ENCODE results near the gene DPH1. TPM values are rescaled to one million over a fixed set of nuclear protein-coding genes. Genes with fewer than 3 reads are reported as not detected.

Gene DPH1
- total RNA-seq, 1 donor: 47.5 TPM

- H3K4me3 ChIP-seq (ENCODE audit: low read length): no peak overlapping the region
- H3K9me3 ChIP-seq (ENCODE audit: low read depth, low read length): no peaks in the 10 kb centered on the region
- H3K27me3 ChIP-seq (ENCODE audit: insufficient read depth, low read length): peaks cover 2% of the 10 kb centered on the region
- no peaks in the 10 kb centered on the region for H3K4me1 ChIP-seq (ENCODE audit: insufficient read depth, low read length)
These were observed 12.5 kb upstream of the DPH1 start for GRCh38 chr17:2017274-2017941.

GRCh38 chr17:2018716-2019510, 11.0 kb upstream of the DPH1 start:
- Histone ChIP-seq H3K9me3 (ENCODE audit: low read depth, low read length) (no peaks in the 10 kb centered on the region), H3K4me1 (ENCODE audit: insufficient read depth, low read length) (peaks cover 12% of the 10 kb centered on the region), H3K4me3 (ENCODE audit: low read length) (no peak overlapping the region), H3K27me3 (ENCODE audit: insufficient read depth, low read length) (peaks cover 11% of the 10 kb centered on the region)

DNA sequence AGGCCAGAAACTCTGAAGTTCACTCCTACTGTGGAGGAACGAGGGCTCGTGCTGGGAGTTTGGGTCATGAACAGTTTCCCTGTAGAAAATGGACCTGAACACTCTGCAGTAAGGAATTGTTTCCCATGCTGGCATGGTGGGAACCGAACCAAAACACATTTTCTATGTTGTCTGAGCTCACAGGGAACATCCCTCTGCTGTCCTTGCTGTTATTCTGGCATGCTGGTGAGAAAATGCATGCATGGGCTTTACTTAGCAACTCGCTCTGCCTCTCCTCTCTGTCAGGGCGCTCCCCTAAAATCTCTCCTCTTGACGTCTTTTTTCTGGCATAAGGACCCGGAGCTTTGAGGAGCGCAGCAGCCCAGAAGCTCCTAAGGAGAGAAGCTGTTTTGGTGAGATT, 10.2 kb upstream of the DPH1 start:
- peaks cover 18% of the 10 kb centered on the region for H3K27me3 ChIP-seq (ENCODE audit: insufficient read depth, low read length)

GRCh38 chr17:2020721-2021120, 9.2 kb upstream of the DPH1 start:
- no peak overlapping the region for H3K4me3 ChIP-seq (ENCODE audit: low read length)
- H3K27me3 ChIP-seq (ENCODE audit: insufficient read depth, low read length): peaks cover 23% of the 10 kb centered on the region
- no peaks in the 10 kb centered on the region for H3K9me3 ChIP-seq (ENCODE audit: low read depth, low read length)
- peaks cover 29% of the 10 kb centered on the region for H3K4me1 ChIP-seq (ENCODE audit: insufficient read depth, low read length)

More for the DNA sequence above, 10.2 kb upstream of the DPH1 start:
- Histone ChIP-seq H3K4me1 (ENCODE audit: insufficient read depth, low read length) (peaks cover 20% of the 10 kb centered on the region), H3K4me3 (ENCODE audit: low read length) (no peak overlapping the region), H3K9me3 (ENCODE audit: low read depth, low read length) (no peaks in the 10 kb centered on the region)

DNA sequence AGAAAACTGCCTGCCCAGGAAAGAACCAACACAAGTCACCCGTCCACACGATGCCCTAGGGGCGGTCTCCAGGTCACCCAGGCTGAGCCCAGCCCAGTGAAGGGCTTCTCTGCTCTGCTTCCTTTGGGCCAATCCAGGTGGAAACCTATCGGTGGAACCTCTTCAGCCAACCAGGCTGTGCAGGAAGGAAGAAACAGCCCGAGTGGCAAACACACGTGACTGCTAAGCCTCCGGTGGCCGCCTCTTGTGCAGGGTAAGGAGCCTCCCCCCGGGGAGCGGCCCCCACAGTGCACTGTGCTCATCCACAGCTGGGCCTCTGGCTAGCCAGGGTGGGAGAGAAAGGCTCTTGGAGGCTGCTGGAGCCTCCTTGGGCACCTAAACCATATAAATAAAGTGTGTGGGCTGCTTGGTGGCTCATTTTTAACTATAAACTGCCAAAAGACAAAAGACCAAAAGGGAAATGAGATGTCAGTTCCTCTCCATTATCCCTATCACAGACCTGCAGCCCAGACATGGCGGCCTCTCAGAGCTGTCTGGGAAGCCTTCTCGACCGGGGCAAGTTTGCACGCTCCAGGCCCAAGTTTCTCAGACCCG, 7.2 kb upstream of the DPH1 start:
- no peak overlapping the region for H3K4me3 ChIP-seq (ENCODE audit: low read length)
- peaks cover 34% of the 10 kb centered on the region for H3K4me1 ChIP-seq (ENCODE audit: insufficient read depth, low read length)
- no peaks in the 10 kb centered on the region for H3K9me3 ChIP-seq (ENCODE audit: low read depth, low read length)
- peaks cover 39% of the 10 kb centered on the region for H3K27me3 ChIP-seq (ENCODE audit: insufficient read depth, low read length)

- no peaks in the 10 kb centered on the region for H3K9me3 ChIP-seq (ENCODE audit: low read depth, low read length)
- H3K4me1 ChIP-seq (ENCODE audit: insufficient read depth, low read length): peaks cover 34% of the 10 kb centered on the region
- peaks cover 41% of the 10 kb centered on the region for H3K27me3 ChIP-seq (ENCODE audit: insufficient read depth, low read length)
- no peak overlapping the region for H3K4me3 ChIP-seq (ENCODE audit: low read length)
These were observed 6.7 kb upstream of the DPH1 start for GRCh38 chr17:2023256-2023655.

DNA sequence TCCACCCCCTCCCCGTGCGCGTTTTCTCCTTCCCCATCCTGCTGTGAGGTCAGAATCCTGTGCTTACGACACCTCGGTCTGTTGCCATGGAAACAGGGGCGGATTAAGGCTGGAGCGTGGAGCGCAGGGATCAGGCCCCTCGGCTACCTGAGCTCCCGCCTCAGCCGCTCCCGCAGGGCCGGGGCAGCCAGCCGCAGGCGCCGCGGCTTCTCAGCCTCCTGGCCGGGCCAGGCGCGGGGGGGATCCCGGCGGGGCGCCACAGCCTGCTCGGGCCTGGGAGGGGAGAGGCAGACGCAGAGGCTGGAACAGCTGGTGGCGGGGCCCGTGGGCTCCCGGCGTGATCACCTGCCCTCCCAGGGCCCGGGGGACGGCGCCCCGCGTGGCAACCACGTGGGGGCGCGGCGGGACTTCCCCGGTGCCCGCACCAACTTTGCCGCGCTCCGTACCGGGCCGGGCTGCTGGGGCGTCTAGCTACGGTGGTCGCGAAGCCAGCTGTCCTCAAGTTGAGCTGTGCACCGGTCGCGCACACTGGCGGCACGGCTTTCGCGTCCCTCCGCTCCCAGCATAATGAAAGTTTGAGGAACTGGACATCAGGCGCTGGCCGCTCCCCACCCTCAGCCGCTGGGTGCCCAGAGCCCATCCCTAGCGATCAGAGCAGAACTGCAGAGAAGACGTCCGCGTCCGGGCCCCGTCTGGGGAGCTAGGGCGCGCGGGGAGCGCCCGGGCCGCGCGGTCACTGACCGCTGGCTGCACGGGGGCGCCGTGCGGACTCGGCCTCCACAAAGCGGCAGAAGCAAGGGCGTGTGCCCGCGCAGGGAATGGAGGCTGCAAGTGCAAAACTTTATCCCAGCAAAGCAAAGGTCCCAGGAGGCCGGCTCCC, 6.0 kb upstream of the DPH1 start:
- Histone ChIP-seq H3K27me3 (ENCODE audit: insufficient read depth, low read length) (peaks cover 46% of the 10 kb centered on the region), H3K4me1 (ENCODE audit: insufficient read depth, low read length) (peaks cover 34% of the 10 kb centered on the region), H3K4me3 (ENCODE audit: low read length) (peak overlapping the region; percentile 20), H3K9me3 (ENCODE audit: low read depth, low read length) (no peaks in the 10 kb centered on the region)

DNA sequence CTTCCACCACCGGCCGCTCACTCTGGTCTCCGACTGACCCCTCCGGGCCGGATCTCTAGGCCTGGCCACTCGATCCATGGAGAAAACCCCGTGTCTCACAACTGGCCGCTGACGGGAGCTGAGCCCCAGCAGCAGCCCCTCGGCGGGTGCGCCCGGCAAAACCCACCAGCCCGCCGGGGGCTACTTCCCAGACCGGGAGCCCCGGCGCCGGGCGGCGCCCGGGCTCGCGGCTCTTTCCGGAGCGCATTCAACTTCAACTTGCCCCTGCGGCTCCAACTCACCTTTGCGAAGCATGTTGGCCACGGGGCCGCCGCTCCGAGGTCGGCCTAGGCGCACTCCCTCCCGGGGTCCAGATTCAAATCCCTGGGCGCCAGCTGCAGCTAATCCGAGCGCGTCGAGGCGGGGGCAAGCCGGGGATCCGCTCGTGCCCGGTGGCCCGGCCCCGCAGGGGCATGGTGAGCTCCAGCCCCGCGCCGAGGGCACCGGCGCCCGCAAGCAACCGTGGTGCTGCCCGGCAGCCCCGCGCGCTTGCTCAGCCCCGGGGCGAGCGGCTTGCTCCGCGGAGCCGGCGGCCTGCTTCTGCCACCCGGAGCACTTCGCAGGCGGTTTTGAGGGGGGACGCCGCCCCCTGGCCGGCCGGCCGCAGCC, 5.3 kb upstream of the DPH1 start:
- no peaks in the 10 kb centered on the region for H3K9me3 ChIP-seq (ENCODE audit: low read depth, low read length)
- H3K27me3 ChIP-seq (ENCODE audit: insufficient read depth, low read length): peaks cover 51% of the 10 kb centered on the region
- peaks cover 37% of the 10 kb centered on the region for H3K4me1 ChIP-seq (ENCODE audit: insufficient read depth, low read length)
- peak overlapping the region; percentile 20 for H3K4me3 ChIP-seq (ENCODE audit: low read length)

DNA sequence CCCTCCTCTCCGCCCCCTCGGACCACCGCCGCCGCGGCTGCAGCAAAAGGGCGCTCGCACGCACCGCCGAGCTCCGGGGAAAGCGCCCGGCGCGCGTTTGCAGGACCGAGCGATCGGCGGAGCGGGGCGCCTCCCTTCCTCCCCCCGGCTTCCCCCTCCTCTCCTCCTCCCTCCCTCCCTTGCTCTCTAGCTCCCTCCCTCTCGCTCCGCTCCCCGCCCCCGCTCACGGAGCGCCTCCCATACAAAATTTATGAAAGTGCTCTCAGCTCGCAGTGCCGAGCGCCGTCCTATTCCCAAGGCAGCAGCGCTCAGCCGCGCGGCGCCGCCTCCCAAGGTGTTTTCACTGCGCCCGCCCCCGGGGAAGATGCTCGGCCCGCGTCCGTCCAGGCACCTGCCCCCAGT, 4.7 kb upstream of the DPH1 start, which contains the start of gene RTN4RL1:
Gene RTN4RL1 (minus strand): TSS at position 115 of the 402 bp plus-strand sequence. CDS start 469 bp downstream, outside the sequence.
- Histone ChIP-seq H3K9me3 (ENCODE audit: low read depth, low read length) (no peaks in the 10 kb centered on the region), H3K4me3 (ENCODE audit: low read length) (peak within 1 kb of the TSS; percentile 20), H3K27me3 (ENCODE audit: insufficient read depth, low read length) (peaks cover 52% of the 10 kb centered on the region), H3K4me1 (ENCODE audit: insufficient read depth, low read length) (peaks cover 38% of the 10 kb centered on the region)

GRCh38 chr17:2025622-2026309, 4.2 kb upstream of the DPH1 start:
- H3K9me3 ChIP-seq (ENCODE audit: low read depth, low read length): no peaks in the 10 kb centered on the region
- peak overlapping the region; percentile 20 for H3K4me3 ChIP-seq (ENCODE audit: low read length)
- peaks cover 52% of the 10 kb centered on the region for H3K27me3 ChIP-seq (ENCODE audit: insufficient read depth, low read length)
- peaks cover 41% of the 10 kb centered on the region for H3K4me1 ChIP-seq (ENCODE audit: insufficient read depth, low read length)

- H3K9me3 ChIP-seq (ENCODE audit: low read depth, low read length): no peaks in the 10 kb centered on the region
- no peak overlapping the region for H3K4me3 ChIP-seq (ENCODE audit: low read length)
- H3K27me3 ChIP-seq (ENCODE audit: insufficient read depth, low read length): peaks cover 47% of the 10 kb centered on the region
- peaks cover 50% of the 10 kb centered on the region for H3K4me1 ChIP-seq (ENCODE audit: insufficient read depth, low read length)
These were observed 2.3 kb upstream of the DPH1 start for GRCh38 chr17:2027528-2028233.

DNA sequence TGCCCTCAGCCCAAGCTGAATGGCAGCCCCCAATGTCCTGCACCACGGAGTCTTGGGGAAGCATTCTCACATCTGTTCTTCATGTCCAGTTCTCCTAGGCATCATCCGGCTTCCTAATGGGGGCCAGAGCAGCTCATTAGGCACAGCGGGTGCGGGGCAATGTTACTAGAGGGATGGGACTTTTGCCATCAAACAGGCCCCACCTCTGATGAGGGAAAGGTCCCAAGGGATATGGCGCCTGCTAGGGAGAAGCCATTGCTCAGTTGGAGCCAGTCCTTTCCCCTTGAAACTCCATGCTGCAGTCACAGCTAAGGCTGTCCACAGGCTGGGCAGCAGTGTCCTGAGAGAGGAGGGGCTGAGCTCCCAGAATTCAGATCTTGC, 1.7 kb upstream of the DPH1 start:
- Histone ChIP-seq H3K4me3 (ENCODE audit: low read length) (no peak overlapping the region), H3K27me3 (ENCODE audit: insufficient read depth, low read length) (peaks cover 42% of the 10 kb centered on the region), H3K4me1 (ENCODE audit: insufficient read depth, low read length) (peaks cover 45% of the 10 kb centered on the region), H3K9me3 (ENCODE audit: low read depth, low read length) (no peaks in the 10 kb centered on the region)

- Histone ChIP-seq H3K4me1 (ENCODE audit: insufficient read depth, low read length) (peaks cover 40% of the 10 kb centered on the region), H3K27me3 (ENCODE audit: insufficient read depth, low read length) (peaks cover 41% of the 10 kb centered on the region), H3K9me3 (ENCODE audit: low read depth, low read length) (no peaks in the 10 kb centered on the region), H3K4me3 (ENCODE audit: low read length) (no peak overlapping the region)
These were observed 1.2 kb upstream of the DPH1 start for GRCh38 chr17:2028737-2029136.

All from mononuclear cell (primary cell).